HS-27A (cell line): ENCODE results near the gene PTPN9.
A peak's percentile ranks its signal among the peaks of the same experiment; 100 is the strongest.
"Not testable (repeated sequence)": the region's sequence is repeated elsewhere in the genome, so short reads cannot be mapped to it uniquely, and the experiment has no call there.

ENCODE experiments used
- DNase-seq: peaks from one replicate; pipeline ENCODE4 v3.0.0-alpha.2; 2012; ENCODE audit warnings: low read depth, missing footprints

Gene PTPN9

DNA sequence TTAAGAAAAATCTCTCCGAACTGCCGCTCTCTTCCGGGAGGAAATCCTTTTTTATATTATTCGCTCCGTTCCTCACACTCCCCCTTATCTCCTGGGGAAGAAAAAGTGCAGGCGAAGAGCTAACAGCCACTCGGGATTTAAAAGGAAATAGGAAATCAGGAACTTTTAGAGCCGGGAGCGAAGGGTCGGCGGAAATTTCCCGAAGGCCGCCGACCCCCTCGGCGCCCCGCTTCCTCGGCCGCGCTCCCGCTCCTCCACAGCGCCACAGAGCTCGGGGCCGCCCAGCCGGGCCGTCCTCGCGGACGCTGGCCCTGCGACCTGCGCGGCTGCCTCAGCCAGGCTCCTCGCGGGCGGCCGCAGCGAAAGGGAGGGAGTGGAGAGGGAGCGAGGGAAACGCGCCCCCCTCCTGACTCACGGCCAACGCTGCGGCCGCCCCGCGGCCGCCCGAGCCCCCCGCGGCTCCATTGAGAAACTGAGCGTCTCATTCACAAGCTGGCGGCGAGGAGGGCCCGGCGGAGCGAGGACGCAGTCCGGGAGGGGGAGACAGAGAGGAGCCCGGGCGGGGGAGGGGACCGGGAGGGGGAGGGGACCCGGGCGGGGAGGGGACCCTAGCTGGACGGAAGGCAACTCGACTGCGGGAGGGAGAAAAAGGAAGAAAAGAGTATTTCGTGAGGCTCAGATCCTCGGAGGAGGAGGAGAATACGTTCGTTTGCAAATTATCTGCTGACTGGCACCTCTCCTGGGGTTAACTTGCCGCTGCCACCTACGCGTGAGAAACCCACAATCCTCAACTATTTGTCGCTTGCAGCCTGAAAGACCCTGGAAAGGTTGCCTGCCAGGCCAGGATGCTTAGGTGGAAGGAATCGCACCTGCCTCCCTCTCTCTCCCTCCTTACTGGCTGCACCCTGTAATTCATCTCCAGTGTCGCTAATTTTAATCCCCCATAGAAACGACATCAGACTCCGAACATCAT, at the start of gene PTPN9:
PTPN9 (minus strand) TSS at position 368 of the 973 bp plus-strand sequence. CDS start 539 bp downstream, outside the sequence.
- DNase-seq, result peak; percentile 41

DNA sequence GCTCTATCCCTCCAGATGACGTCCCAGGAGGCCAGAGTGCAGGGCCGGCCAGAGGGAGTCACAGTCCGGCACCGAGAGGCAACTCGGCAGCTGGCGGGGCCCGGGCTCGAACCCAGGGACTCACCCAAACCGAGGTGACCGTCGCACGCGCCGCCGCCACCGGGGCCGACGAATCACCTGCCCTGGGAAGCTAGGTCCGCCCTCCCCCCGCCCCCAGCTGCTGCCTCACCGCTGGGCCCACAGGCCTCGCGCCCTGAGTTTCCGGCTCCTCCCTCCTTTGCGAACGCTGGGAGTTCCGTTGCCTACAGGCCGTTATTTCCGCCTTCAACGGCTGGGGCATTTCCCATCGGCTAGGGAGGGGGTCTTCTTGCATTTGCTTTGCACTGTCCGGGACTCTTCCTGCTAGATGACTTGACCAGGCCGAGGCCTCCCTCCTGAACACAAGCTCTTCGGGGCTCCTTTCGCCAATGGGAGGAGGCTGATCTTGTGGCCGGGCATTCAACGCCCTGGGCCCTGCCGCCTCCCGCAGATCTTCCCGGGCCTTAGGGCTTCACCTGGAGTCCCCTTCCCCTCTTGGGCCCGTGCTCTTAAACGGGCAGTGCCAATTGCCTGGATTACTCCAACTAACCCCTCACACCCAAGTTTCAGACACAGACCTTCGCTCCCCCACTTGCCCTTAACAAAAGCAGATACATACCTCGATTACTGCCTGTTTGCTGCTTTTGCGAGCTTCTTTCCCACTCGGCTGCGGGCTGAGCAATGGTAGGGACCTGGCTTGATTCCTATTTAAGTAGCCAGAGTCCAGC, 46.6 kb upstream of the PTPN9 start, which contains the start of gene SNUPN:
SNUPN (minus strand) TSS at position 184 of the 806 bp plus-strand sequence. CDS start 4,674 bp downstream, outside the sequence.
- peak; percentile 49 for DNase-seq

DNA sequence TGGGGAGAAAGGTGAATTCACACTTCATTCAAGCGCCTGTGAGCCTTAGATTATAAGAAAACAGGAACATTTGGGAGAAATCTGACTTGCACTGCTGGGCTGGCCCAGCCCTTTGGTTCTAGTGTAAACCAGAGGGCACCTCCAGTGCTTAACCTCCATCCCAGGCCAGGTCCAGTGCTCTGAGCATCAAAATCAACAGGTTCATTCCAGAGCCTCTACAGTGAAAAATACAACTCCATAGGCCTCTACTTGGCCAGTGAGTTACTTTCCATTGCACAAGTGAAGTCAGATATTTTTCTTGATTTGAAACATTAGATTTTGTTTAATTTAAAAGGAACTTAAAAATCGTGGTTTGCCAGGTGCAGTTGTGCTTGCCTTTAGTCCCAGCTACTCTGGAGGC, 43.4 kb upstream of the PTPN9 start:
- DNase-seq, result no peak

DNA sequence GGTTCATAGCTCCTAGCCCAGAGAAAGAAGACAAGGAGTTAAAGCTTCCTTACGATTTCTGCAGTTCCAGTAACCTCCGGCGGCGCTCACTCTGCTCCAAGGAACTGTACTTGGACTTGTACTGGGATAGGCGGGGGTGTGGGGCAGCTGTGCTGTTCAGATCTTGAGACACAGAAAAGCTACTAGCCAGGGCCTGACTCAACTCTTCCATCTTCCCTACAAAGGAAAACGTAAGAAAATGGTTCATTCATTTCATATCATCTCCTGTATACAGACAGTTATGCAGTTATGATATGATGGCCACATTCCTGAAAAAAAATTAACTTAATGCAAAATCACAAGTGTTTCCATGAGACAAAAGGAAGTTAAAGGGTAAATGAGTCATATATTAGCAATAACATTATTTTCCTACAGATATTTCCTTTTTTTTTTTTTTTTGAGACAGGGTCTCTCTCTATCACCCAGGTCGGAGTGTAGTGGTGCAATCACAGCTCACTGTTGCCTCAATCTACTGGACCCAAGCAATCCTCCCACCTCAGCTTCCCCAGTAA, 41.8 kb upstream of the PTPN9 start:
- DNase-seq, result peak; percentile 54

DNA sequence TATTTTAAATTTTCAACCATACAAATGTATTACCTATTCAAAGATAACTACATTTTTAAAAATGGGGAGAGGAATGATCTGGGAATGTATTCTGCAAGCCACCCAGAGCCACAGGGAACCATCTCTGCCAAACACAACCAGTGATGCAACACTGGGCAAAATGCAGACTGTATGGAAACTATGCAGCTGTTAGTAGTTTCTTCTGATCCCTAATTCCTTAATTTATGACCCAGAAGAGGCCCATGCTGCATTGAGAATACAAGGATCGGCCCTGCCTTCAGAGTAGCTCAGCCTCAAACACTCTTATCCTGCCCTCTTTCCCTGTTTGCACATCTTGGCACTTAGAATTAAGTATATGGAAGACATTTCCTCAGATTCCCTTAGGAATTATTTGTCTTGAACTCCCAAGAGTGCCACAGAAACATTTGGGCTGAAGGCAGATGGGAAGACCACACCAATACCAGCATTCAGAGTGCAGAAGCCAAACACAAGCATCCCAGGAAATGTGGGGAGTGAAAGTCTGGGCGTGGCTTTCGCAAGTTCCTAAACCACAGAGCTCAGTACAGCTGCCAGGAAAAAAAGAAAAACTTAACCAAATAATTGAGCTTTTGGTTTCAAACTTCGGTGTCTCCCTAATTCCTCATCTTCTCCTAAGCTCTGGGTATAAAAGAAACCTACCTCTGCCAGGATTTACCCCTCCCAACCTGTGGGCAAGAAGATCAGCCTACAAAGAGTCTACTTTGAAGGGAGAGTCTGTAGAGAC, 41.1 kb upstream of the PTPN9 start:
- no peak for DNase-seq

DNA sequence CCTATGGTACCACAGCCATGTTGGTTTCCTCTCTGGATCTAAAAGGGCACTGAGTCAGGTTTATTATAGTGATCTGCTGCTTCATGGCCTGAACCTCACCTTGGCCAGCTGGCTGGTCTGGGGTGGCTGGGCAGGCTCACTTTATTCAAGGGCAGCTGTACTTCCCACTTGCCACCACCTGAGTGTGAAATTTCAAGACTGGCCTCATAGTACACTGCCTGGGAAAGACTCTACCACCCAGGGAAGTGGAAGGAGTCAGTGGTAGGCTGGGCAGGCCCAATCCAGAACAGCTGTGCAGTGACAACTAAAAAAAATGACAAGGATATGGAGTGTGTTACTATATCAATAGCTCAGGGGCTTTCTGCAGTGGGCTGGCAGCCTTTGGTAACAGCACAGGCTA, 37.7 kb upstream of the PTPN9 start:
- no peak for DNase-seq

DNA sequence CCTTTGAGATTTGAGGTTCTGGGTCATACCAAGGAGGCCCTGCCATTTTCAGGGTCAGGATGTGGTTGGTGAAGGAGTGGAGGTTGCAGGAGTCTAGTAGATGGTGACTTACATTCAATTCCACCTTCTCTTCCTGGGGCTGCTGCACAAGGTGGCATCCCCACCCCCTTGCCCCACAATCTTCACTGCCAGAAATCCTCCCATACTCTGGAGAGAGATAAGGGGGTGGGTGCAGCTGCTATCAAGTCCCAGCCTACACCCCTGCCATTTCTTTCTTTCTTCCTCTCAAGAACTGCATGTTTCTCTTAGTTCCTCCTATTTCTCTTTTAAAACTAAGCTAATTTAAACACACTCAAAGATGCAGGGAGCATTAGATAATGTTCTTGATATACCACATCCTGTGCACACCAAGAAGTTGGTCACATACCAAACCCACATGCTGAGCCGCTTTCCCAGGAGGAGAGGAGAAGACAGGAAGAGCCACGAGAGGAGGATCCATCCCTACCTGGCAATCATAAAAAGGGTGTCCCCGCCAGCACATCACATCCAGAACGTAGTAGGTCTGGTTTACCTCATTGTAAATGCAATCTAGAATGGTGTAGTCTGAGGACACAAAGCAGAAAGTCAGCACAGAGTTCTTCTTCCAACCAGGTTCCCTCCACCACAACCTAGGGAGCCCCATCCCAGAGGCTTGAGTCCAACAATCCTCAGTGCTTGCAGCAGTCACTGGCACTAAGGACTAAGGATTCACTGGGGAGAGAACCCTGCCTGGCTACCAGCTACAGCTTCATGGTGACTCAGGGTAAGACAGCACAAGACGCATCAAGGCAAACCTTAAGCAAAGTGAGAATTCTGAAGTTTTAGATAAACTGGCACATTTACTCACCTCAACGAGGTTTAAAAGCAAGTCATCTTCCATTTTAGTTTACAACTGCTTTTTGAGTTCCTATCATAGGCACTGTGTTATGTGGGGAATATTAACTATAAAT, 27.9 kb upstream of the PTPN9 start:
- no peak for DNase-seq

DNA sequence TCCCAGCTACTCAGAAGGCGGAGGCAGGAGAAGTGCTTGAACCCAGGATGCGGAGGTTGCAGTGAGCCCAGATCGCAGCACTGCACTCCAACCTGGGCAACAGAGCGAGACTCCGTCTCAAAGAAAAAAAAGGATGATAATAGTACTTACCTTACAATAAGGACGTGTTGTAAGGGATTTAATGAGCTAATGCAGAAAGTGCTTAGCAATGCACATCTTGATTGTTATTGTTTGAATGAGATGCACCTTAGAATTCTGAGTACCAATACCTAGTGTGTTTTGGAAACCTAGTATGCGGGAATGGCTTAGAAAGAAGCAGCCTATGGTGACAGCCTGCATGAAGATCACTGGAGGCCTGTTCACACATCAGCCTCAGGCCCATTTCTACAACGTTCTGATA, 26.9 kb upstream of the PTPN9 start:
- DNase-seq, result no peak

DNA sequence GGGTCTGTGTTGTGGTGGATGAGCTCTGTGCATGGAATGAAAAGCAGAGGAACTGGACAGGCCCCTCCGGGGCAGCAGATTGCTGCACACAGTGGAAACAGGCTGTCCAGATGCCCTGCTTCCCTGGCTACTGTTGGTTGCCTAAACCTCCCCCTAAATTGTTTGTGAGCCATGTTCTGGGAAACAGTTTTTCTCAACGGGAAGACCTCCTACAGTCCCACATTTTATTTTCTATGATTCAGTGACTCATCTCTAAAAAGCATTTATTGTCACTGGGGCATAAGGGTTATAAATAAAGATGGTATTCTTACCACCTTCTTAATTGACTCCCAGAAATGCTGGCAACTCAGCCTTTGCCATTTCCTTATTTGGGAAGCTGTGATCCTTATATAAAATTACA, 20.3 kb upstream of the PTPN9 start:
- no peak for DNase-seq

DNA sequence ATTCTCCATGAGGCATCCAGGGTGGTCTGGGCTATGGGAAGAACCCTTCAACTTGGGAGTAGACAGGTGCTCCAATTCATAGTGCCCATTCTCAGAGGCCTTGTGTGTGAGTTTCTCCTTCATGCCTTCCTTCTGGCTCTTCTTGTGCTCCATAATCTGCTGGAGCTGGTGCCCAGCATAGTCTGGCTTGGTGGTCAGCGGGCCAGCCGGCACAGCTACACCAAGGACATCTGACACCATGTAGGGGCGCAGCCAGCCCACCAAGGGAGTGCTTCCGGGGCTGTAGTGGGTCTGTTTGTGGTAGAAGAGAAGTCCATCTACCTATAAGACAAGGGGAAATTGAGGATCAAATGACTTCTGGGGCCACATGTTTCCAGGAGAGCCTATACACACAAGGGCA, 19.2 kb upstream of the PTPN9 start:
- DNase-seq, result no peak

DNA sequence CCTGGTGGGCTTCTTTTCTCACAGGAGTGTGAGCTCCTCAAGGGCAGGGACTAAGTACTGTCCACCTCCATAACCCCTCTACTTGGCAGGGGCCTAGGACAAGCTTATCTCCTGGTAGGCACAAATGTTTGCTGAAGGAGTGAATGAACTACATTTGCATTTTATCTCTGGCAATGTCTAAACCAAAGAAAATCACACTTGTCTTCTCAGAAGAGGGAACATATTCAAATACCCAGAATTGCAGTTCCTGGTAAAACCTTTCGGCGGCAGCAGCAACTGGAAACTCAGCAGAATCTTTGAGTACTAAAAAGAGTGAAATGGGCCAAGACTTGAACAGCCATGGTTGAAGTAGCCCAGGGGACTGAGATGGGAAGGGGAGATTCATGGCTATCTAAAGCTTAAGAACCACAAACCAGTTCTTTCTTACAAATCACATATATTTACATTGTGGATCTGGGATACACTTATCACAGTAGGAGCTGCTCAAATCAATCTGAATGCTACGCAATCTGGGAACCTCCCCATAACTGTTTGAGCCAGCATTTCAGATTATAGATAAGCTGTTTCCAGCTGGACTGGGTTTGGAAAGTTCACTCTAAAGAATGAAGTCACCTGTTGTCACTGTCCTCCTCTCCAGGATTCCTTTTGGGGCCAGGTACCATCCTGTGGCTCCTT, 18.7 kb upstream of the PTPN9 start:
- no peak for DNase-seq

DNA sequence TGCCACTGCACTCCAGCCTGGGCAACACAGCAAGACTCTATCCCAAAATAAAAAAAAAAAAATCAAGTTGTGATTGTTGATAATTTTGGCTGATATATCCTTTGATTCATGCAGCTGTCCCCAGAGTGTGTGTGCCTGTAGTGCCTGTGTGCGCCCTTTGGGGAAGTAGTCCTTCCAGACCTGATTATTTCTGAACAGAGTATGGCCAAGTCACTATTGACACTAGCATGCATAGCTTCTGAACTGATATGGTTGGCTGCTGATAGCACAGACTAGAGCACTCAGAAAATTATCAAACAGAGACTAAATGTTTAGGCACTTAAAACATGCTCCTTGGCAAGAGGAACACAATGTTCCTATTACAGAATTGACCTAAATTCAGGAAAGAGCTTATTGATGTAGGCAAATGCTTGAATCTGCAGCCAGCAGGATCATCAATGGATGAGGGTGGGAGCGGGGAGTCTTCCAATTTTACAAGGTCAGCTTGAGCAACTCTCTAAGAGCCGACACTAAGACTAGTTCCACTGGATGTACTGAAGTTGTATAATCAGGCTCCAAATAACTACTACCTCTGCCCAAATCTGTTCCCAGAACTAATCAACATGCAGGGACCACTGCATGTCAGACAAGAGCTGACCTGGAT, 17.7 kb upstream of the PTPN9 start:
- no peak for DNase-seq

DNA sequence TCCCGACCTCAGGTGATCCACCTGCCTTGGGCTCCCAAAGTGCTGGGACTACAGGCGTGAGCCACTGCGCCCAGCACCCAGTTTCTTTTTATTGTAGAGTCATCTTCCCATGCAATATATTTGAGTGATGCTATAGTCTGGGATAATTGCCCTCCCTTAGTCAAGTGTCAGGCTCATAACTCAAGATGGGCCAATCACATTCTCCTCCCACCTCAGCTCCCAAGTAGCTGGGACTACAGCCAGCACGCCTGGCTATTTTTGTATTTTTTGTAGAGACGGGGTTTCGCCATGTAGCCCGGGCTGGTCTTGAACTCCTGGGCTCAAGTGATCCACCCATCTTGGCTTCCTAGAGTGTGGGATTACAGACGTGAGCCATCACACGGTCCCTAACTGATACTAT, 15.2 kb upstream of the PTPN9 start:
- DNase-seq, result no peak

DNA sequence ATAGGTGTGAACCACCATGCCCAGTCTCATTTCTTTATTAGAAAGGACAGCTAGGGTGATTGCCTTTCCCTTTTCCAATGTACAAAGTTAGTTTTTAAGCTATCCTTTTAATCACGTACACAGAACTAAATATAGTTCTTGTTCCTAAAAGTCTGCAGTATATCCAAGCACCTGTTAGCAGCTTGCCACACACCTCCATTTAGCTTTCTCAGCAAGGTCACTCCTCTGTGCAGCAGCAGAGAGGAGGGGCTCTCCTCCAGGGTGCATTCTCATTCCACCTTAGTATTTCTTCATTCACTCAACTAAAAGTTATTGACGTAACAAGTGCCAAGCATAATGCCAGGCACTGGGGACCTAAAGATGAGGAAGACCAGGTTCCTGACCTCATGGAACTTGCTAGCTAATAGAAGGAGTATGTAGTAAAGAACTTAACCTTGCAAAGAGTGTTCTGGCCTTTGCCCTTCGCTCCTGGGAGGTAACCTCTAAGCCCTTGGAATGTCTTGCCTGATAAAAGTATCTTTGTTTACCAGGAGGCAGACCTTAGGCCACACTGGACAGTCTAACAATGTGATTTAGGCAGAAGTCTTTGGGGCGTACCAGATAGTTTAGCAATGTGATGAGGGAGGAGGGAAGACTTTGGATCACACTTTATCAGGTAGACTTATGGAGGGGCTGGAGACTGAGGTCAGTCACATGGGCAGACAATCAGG, 12.7 kb upstream of the PTPN9 start:
- no peak for DNase-seq

DNA sequence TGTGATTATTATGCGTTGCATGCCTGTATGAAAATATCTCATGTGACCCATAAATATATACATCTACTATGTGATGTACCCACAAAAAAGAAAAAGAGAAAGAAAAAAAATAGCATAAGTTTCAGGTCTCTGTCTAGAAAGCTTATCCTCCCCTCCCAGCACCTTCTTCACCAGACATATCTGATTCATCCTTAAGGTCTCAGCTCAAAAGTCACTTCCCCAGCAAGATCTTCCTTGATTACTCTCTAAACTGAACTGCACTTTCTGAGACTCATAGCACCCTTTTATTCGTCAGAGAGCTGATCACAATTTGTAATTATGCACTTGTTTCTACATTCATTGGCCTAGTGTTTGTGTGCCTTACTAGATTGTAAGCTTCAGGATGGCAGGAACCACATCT, 11.1 kb upstream of the PTPN9 start:
- DNase-seq, result no peak

DNA sequence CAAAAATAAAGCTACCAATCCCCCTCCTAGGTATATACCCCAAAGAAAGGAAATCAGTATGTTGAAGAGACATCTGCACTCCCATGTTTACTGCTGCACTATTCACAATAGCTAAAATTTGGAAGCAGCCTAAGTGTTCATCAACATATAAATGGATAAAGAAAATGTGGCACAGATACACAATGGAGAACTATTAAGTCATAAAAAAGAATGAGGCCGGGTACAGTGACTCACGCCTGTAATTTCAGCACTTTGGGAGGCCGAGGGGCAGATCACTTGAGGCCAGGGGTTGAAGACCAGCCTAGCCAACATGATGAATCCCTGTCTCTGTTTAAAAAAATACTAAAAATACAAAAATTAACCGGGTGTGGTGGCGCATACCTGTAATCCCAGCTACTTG, 10.0 kb upstream of the PTPN9 start:
- no peak for DNase-seq

DNA sequence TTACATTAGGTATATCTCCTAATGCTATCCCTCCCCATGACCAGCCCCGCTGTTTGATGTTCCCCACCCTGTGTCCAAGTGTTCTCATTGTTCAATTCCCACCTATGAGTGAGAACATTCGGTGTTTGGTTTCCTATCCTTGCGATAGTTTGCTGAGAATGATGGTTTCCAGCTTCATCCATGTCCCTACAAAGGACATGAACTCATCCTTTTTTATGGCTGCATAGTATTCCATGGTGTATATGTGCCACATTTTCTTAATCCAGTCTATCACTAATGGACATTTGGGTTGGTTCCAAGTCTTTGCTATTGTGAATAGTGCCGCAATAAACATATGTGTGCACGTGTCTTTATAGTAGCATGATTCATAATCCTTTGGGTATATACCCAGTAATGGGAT, 7.3 kb upstream of the PTPN9 start:
- DNase-seq, result not testable (repeated sequence)

DNA sequence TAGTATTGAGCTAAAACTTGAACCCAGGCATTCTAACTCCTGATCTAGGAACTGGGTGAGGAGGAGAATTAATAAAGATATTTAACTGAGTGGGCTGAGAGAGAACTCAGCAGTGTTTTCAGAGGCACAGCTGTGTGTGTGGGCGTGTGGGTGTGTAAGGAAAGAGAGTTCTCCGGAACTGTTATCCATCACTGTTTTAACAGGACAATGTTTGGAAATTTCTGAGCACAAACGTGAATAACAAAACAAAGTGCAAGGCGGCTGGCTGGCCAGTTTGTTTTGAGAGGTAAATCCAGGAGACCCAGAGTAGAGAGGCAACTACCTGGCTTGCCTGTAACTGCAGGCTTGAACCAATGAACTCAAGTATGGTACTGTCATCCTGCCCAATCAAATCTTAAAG, 5.0 kb upstream of the PTPN9 start:
- DNase-seq, result no peak

DNA sequence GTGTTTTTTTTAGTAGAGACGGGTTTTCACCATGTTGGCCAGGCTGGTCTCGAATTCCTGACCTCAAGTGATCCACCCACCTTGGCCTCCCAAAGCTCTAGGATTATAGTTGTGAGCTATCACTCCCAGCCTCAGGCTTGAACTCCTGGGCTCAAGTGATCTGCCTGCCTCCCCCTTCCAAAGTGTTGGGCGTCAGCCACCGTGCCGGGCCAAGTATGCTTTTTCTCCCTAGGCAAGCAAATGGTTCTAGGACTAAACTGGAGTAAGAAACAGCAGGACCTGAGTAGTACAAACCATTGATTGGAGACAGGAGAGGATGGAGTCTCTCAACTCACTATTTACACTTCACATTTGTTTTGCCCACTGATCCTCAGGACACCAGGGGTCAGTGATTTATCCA, 4.6 kb upstream of the PTPN9 start:
- DNase-seq, result no peak
